ENCODE data around the gene CD200R1.

CD200R1 gene

DNA sequence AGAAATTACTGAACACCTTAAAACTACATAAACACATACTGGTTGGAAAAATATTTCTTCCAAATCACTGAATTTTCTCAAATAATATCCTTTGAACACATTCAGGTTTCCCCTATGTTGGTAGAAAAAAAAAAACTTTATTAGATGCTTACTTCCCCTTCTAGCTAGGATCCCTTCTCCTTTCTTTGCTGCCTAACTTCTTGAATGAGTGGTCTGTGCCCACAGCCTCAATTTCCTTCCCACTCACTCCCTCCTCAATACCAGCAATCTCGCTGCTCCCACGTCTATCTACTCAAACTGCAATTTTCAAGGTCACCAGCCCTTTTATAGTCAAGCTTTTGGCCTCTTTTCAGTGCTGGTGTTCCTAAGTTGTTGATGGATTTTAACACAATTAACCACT is 8.3 kb downstream of the CD200R1 start:
- no peak for DNase-seq (ENCODE audit: low read depth)
- TF ChIP-seq, protein P1, sequence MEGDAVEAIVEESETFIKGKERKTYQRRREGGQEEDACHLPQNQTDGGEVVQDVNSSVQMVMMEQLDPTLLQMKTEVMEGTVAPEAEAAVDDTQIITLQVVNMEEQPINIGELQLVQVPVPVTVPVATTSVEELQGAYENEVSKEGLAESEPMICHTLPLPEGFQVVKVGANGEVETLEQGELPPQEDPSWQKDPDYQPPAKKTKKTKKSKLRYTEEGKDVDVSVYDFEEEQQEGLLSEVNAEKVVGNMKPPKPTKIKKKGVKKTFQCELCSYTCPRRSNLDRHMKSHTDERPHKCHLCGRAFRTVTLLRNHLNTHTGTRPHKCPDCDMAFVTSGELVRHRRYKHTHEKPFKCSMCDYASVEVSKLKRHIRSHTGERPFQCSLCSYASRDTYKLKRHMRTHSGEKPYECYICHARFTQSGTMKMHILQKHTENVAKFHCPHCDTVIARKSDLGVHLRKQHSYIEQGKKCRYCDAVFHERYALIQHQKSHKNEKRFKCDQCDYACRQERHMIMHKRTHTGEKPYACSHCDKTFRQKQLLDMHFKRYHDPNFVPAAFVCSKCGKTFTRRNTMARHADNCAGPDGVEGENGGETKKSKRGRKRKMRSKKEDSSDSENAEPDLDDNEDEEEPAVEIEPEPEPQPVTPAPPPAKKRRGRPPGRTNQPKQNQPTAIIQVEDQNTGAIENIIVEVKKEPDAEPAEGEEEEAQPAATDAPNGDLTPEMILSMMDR (IDR thresholded peaks at IDR 0.05; ENCODE audit: low read length, missing control alignments): no peak
- no peak overlapping the region for H3K4me3 ChIP-seq (replicated peaks; ENCODE audit: low read depth, low read length)

DNA sequence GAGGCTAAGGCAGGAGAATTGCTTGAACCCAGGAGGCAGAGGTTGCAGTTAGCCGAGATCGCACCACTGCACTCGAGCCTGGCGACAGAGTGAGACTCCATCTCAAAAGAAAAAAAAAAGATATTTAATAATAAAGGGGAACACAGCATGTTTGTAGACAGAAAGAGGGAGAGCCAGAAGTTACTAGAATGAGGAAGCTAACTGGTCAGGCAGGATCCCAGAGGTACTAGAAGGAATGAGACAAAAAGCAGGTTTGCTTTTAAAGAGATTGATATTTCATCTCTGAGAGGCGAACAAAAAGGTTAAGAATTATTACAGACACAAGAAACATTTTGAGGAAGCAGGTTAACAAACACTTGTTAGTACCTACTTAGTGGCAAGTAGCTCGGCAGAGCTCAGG is 9.2 kb downstream of the CD200R1 start:
- no peak for DNase-seq (ENCODE audit: low read depth)
- TF ChIP-seq, protein P1 (IDR thresholded peaks at IDR 0.05; ENCODE audit: low read length, missing control alignments): no peak

DNA sequence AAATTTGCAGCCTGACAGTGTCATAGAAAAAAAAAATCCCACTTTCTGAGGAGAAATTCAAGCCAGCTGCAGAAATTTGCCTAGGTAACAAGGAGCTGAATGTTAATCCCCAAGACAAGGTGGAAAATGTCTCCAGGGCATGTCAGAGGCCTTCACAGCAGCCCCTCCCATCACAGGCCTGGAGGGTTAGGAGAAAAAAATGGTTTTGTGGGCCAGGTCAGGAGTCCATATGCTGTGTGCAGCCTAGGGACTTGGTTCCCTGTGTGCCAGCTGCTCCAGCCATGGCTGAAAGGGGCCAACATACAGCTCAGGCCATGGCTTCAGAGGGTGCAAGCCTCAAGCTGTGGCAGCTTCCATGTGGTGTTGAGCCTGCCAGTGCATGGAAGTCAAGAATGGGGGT is 11.2 kb downstream of the CD200R1 start:
- TF ChIP-seq, protein P1 (IDR thresholded peaks at IDR 0.05; ENCODE audit: low read length, missing control alignments): no peak
- DNase-seq (ENCODE audit: low read depth): no peak
- H3K4me3 ChIP-seq (replicated peaks; ENCODE audit: low read depth, low read length): no peak overlapping the region

More for the DNA sequence above, 9.2 kb downstream of the CD200R1 start:
- H3K4me3 ChIP-seq (replicated peaks; ENCODE audit: low read depth, low read length): no peak overlapping the region

DNA sequence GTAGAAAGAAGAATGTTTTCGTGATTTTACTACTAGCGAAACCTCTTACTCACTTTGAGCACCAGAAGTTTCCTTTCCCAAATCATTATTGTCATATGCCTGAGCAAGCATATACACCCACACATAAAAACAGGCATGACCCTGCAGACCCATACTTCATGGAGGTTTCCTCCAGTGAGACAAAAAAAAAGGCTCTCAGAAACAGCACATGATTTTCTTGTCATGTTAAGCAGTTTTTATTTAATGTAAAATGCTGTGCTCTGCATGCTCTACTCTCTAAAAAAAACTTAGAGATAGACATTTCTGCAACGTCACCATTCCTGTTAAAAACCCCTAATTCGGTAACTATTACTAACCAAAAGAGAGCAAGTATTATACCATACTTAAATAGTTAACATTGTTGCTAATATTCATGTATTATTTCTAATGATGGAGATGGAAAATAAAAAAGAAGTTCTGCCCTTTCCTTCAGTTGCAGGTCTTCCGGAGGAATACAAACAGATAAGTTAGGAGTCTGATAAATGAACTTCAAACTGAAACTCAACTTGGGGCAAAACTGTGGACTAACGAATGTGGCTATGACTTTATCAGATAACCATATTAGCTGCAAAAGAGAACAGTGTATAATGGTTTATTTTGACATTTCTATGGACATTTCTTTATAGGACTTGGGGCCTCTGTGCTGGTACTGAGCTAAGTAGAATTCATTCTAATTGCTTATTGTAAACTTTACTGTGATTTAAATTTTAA is 15.9 kb downstream of the CD200R1 start:
- TF ChIP-seq, protein P1 (IDR thresholded peaks at IDR 0.05; ENCODE audit: low read length, missing control alignments): no peak
- H3K4me3 ChIP-seq (replicated peaks; ENCODE audit: low read depth, low read length): no peak overlapping the region
- DNase-seq (ENCODE audit: low read depth): no peak

DNA sequence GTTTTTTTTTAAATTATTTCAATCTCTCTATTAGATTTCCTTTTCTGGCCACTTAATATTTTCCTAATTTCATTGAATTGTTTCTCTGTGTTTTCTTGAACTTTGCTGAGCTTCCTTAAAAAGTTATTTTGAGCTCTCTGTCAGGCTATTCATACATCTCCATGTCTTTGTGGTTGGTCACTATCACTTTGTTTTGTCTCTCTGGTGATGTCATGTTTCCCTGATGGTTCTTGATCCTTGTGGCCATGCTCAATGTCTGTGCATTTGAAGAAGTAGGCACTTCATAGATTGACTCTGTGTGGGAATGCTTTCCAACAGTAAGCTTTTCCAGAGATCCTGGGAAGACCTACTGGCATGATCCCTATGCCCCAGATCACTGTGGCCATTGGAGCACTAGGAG is 18.6 kb downstream of the CD200R1 start:
- H3K4me3 ChIP-seq (replicated peaks; ENCODE audit: low read depth, low read length): no peak overlapping the region
- TF ChIP-seq, protein P1 (IDR thresholded peaks at IDR 0.05; ENCODE audit: low read length, missing control alignments): no peak
- no peak for DNase-seq (ENCODE audit: low read depth)

DNA sequence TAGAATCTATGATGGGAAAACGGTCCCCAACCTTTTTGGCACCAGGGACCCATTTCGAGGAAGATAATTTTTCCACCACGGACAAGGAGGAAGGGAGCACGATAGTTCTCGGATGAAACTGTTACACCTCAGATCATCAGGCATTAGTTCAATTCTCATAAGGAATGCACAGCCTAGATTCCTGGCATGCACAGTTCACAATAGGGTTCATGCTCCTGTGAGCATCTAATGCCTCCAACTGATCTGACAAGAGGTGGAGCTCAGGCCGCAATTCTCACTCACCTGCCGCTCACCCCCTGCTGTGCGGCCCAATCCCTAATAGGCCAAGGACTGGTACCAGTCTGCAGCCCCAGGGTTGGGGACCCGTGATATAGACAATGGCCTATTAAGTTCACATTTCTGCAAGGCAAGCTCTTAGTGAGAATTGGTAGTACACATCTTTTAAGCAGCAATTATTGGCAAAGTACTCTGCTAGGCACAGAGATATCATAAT is 26.5 kb downstream of the CD200R1 start:
- TF ChIP-seq, protein P1 (IDR thresholded peaks at IDR 0.05; ENCODE audit: low read length, missing control alignments): no peak
- DNase-seq (ENCODE audit: low read depth): no peak
- no peak overlapping the region for H3K4me3 ChIP-seq (replicated peaks; ENCODE audit: low read depth, low read length)

All from fibroblast of pulmonary artery (primary cell).